ENCODE data around the gene THAP8.
"Not testable (repeated sequence)": the region's sequence is repeated elsewhere in the genome, so short reads cannot be mapped to it uniquely, and the experiment has no call there.

Gene THAP8

GRCh38 chr19:36067681-36068080, 13.6 kb upstream of the THAP8 start:
- DNase-seq, result no peak

- DNase-seq, result no peak
These were observed 10.7 kb upstream of the THAP8 start for GRCh38 chr19:36064826-36065225.

GRCh38 chr19:36061367-36061766, 7.3 kb upstream of the THAP8 start:
- DNase-seq, result no peak

- DNase-seq, result peak; percentile 35
These were observed 6.3 kb upstream of the THAP8 start for GRCh38 chr19:36060430-36060829.

GRCh38 chr19:36059180-36059910, 5.3 kb upstream of the THAP8 start:
- peak; percentile 39 for DNase-seq

GRCh38 chr19:36058481-36059179, 4.5 kb upstream of the THAP8 start:
- DNase-seq, result peak; percentile 41

- DNase-seq, result peak; percentile 95
These were observed 925 bp upstream of the THAP8 start, which contains the start of gene WDR62 for GRCh38 chr19:36054733-36055686. WDR62 (plus strand) TSS chr19:36054897; CDS start chr19:36054972, 75 bp downstream.

- peak; percentile 67 for DNase-seq
These were observed 2.4 kb downstream of the THAP8 start for GRCh38 chr19:36051637-36052036.

GRCh38 chr19:36051236-36051635, 2.8 kb downstream of the THAP8 start:
- no peak for DNase-seq

- peak; percentile 91 for DNase-seq
These were observed 4.9 kb downstream of the THAP8 start for GRCh38 chr19:36049080-36049698.

- no peak for DNase-seq
These were observed 6.2 kb downstream of the THAP8 start for GRCh38 chr19:36047835-36048234.

- no peak for DNase-seq
These were observed 7.5 kb downstream of the THAP8 start for GRCh38 chr19:36046443-36047050.

- DNase-seq, result no peak
These were observed 10.1 kb downstream of the THAP8 start for GRCh38 chr19:36043952-36044351.

- DNase-seq, result no peak
These were observed 12.3 kb downstream of the THAP8 start for GRCh38 chr19:36041831-36042230.

GRCh38 chr19:36041092-36041491, 13.0 kb downstream of the THAP8 start:
- DNase-seq, result not testable (repeated sequence)

- DNase-seq, result no peak
These were observed 13.6 kb downstream of the THAP8 start for GRCh38 chr19:36040495-36040894.

GRCh38 chr19:36032251-36033104, 21.6 kb downstream of the THAP8 start, which contains the start of gene CLIP3:
CLIP3 (minus strand) TSS chr19:36032873; CDS start chr19:36032357, 516 bp downstream.
- peak; percentile 27 for DNase-seq

- no peak for DNase-seq
These were observed 22.8 kb downstream of the THAP8 start for GRCh38 chr19:36031308-36031707.

GRCh38 chr19:36030264-36031148, 23.6 kb downstream of the THAP8 start:
- DNase-seq, result no peak

Measured in NCI-H2029 (cell line).